Neural cell (in vitro differentiated cells): ENCODE results near the gene IGIP. TPM values are rescaled to one million over a fixed set of nuclear protein-coding genes. Genes with fewer than 3 reads are reported as not detected.

Experiments
- H2AFZ ChIP-seq: fragments of 200-600, 300-800 bp; sonication (generic), shearing (Covaris generic); 2 replicates; pipeline ENCODE4 v1.6.0; 2014; ENCODE audit warnings: low read depth, mild to moderate bottlenecking, antibody characterized with exemption, low read length, moderate library complexity
- H3F3A ChIP-seq: fragments of 200-600 bp; shearing (Covaris generic); 2 replicates; pipeline ENCODE4 v1.6.1; 2016; ENCODE audit warnings: mild to moderate bottlenecking, moderate library complexity, mixed read lengths, antibody characterized with exemption, low read length; ENCODE audit not compliant: insufficient read depth, poor library complexity, severe bottlenecking
- H3K27ac ChIP-seq: fragments of 200-600, 300-800 bp; sonication (generic), shearing (Covaris generic); 2 replicates; pipeline ENCODE4 v1.5.1; 2014; ENCODE audit warnings: mild to moderate bottlenecking, low read length, moderate library complexity
- H3K27me3 ChIP-seq: fragments of 300-800, 200-600 bp; sonication (generic), shearing (Covaris generic); 2 replicates; pipeline ENCODE4 v1.6.0; 2014; ENCODE audit warnings: mild to moderate bottlenecking, low read depth, low read length, moderate library complexity; ENCODE audit not compliant: insufficient read depth
- H3K36me3 ChIP-seq: fragments of 300-800, 200-600 bp; sonication (generic), shearing (Covaris generic); 2 replicates; pipeline ENCODE4 v1.5.1; 2014; ENCODE audit warnings: mild to moderate bottlenecking, antibody characterized with exemption, low read length, moderate library complexity; ENCODE audit not compliant: insufficient read depth
- H3K4me2 ChIP-seq: fragments of 300-800, 200-600 bp; sonication (generic), shearing (Covaris generic); 2 replicates; pipeline ENCODE4 v1.6.0; 2014; ENCODE audit warnings: mild to moderate bottlenecking, low read length
- H3K4me3 ChIP-seq: fragments of 300-800, 200-600 bp; sonication (generic), shearing (Covaris generic); 2 replicates; pipeline ENCODE4 v1.5.1; 2014; ENCODE audit warnings: mild to moderate bottlenecking, low read length, moderate library complexity
- H3K79me2 ChIP-seq: fragments of 200-600 bp; shearing (Covaris generic); replicated peaks from 2 replicates; pipeline ENCODE4 v1.6.0; 2014; ENCODE audit warnings: mild to moderate bottlenecking, low read length, moderate library complexity; ENCODE audit not compliant: insufficient read depth
- H3K9ac ChIP-seq: fragments of 300-800, 200-600 bp; sonication (generic), shearing (Covaris generic); 2 replicates; pipeline ENCODE4 v1.6.1; 2016; ENCODE audit warnings: mild to moderate bottlenecking, low read length, mixed read lengths
- H3K9me2 ChIP-seq: fragments of 200-600 bp; shearing (Covaris generic); 2 replicates; pipeline ENCODE4 v1.6.1; 2016; ENCODE audit warnings: mild to moderate bottlenecking, low read length, mixed read lengths; ENCODE audit not compliant: insufficient read depth
- H3K9me3 ChIP-seq: fragments of 200-600, 300-800 bp; sonication (generic), shearing (Covaris generic); 2 replicates; pipeline ENCODE4 v1.6.1; 2016; ENCODE audit warnings: mild to moderate bottlenecking, mixed run types, low read length, moderate library complexity, mixed read lengths
- H4K20me1 ChIP-seq: fragments of 200-600 bp; shearing (Covaris generic); 2 replicates; pipeline ENCODE4 v1.6.1; 2016; ENCODE audit warnings: mild to moderate bottlenecking, mixed run types; ENCODE audit not compliant: insufficient read depth
- EP300 ChIP-seq: fragments of 450-650 bp; conservative IDR thresholded peaks from 2 replicates; pipeline ENCODE4 v1.6.1; 2014; ENCODE audit warnings: antibody characterized with exemption, mild to moderate bottlenecking, moderate library complexity; ENCODE audit not compliant: poor library complexity, severe bottlenecking
- EZH2 ChIP-seq: fragments of 200-600, 300-800 bp; shearing (Covaris generic), sonication (generic); IDR thresholded peaks from 2 replicates; pipeline ENCODE4 v1.6.1; 2014; ENCODE audit warnings: antibody characterized with exemption, low read length, borderline replicate concordance, mild to moderate bottlenecking; ENCODE audit not compliant: insufficient read depth, poor library complexity, severe bottlenecking
- MXI1 ChIP-seq: fragments of 450-650 bp; conservative IDR thresholded peaks from 2 replicates; pipeline ENCODE4 v1.6.1; 2014; ENCODE audit warnings: antibody characterized with exemption, mild to moderate bottlenecking; ENCODE audit not compliant: poor library complexity, severe bottlenecking
- POLR2AphosphoS5 ChIP-seq: IDR thresholded peaks from 2 replicates; pipeline ENCODE4 v1.6.1; 2012
- RAD21 ChIP-seq: fragments of 450-650 bp; conservative IDR thresholded peaks from 2 replicates; pipeline ENCODE4 v1.6.1; 2014; ENCODE audit warnings: antibody characterized with exemption, mild to moderate bottlenecking, moderate library complexity
- SMC3 ChIP-seq: fragments of 450-650 bp; conservative IDR thresholded peaks from 2 replicates; pipeline ENCODE4 v1.6.1; 2014; ENCODE audit warnings: antibody characterized with exemption, mild to moderate bottlenecking, moderate library complexity; ENCODE audit not compliant: poor library complexity
- TAF1 ChIP-seq: IDR thresholded peaks from 2 replicates; pipeline ENCODE4 v1.6.1; 2012; ENCODE audit warnings: low read depth
- polyA plus RNA-seq: library from polyadenylated mRNA; depleted of rRNA; stranded (reverse); fragments of >200 nt; gene quantifications from 2 replicates; pipeline ENCODE4 v1.2.3, GENCODE V29; 2014
- TF ChIP-seq, protein P1 (sequence below): fragments of 450-650 bp; IDR thresholded peaks from 2 replicates; pipeline ENCODE4 v1.5.1; 2014; ENCODE audit warnings: antibody characterized with exemption, mild to moderate bottlenecking, moderate library complexity; ENCODE audit not compliant: poor library complexity, severe bottlenecking
- TF ChIP-seq, protein P2 (sequence below): IDR thresholded peaks from 2 replicates; pipeline ENCODE4 v1.6.1; 2012; ENCODE audit warnings: borderline replicate concordance

IGIP gene
- polyA plus RNA-seq, 1 donor from 2014 or later: 4.4 TPM

DNA sequence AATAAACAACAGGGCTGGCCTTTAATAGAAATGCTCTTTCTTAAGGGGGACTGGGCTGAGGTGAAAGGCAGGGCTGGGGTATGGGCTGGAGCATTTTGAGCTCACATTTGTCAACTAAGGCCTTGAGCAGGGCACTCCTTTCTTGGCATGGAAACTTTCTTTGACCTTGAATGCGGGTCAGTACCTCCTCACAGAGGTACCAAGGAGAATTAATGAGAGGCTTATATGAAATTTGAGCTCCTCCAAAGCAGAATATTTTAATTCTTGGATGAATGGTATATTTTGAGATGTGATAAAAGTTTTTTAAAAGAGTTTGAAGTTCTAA is 52.3 kb downstream of the IGIP start:
- Histone ChIP-seq H3K79me2 (no peaks in the 10 kb centered on the region), H3K27ac (no peak overlapping the region), H2AFZ (no peak overlapping the region), H3K4me2 (no peak overlapping the region), H3K9me2 (no peaks in the 10 kb centered on the region), H3K4me3 (no peak overlapping the region), H3K36me3 (no peaks in the 10 kb centered on the region), H4K20me1 (no peaks in the 10 kb centered on the region), H3F3A (no peaks in the 10 kb centered on the region), H3K9me3 (no peaks in the 10 kb centered on the region), H3K9ac (no peak overlapping the region), H3K27me3 (no peaks in the 10 kb centered on the region)
- no peak for TF ChIP-seq TAF1
- no peak for TF ChIP-seq RAD21
- TF ChIP-seq SMC3: no peak
- TF ChIP-seq, protein P1, sequence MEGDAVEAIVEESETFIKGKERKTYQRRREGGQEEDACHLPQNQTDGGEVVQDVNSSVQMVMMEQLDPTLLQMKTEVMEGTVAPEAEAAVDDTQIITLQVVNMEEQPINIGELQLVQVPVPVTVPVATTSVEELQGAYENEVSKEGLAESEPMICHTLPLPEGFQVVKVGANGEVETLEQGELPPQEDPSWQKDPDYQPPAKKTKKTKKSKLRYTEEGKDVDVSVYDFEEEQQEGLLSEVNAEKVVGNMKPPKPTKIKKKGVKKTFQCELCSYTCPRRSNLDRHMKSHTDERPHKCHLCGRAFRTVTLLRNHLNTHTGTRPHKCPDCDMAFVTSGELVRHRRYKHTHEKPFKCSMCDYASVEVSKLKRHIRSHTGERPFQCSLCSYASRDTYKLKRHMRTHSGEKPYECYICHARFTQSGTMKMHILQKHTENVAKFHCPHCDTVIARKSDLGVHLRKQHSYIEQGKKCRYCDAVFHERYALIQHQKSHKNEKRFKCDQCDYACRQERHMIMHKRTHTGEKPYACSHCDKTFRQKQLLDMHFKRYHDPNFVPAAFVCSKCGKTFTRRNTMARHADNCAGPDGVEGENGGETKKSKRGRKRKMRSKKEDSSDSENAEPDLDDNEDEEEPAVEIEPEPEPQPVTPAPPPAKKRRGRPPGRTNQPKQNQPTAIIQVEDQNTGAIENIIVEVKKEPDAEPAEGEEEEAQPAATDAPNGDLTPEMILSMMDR: no peak
- TF ChIP-seq EZH2: no peak
- no peak for TF ChIP-seq EP300
- TF ChIP-seq MXI1: no peak

DNA sequence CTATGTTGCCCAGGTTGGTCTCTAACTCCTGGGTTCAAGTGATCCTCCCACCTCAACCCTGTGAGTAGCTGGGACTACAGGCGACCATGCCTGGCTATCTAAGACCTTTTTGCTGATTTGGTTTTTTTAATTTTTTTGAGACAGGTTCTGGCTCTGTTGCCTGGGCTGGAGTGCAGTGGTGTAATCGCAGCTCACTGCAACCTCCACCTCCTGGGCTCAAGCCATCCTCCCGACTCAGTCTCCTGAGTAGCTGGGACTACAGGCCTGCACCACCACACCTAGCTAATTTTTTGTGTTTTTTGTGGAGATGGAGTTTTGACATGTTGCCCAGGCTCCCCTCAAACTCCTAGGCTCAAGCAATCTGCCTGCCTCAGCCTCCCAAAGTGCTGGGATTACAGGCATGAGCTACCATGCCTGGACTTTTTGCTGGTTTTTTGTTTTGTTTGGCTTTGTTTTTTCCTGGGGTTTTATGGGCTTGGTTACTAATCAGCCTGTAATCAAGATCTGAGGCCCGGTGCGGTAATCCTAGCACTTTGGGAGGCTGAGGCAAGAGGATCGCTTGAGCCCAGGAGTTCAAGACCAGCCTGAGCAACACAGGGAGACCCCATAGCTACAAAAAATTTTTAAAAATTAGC is 52.9 kb downstream of the IGIP start:
- Histone ChIP-seq H3K4me3 (no peak overlapping the region), H4K20me1 (no peaks in the 10 kb centered on the region), H3K27me3 (no peaks in the 10 kb centered on the region), H3F3A (no peaks in the 10 kb centered on the region), H3K9ac (no peak overlapping the region), H3K9me3 (no peaks in the 10 kb centered on the region), H3K4me2 (no peak overlapping the region), H3K79me2 (no peaks in the 10 kb centered on the region), H2AFZ (no peak overlapping the region), H3K27ac (no peak overlapping the region), H3K36me3 (no peaks in the 10 kb centered on the region), H3K9me2 (no peaks in the 10 kb centered on the region)
- TF ChIP-seq MXI1 (no peak), RAD21 (no peak), TAF1 (no peak), SMC3 (no peak), POLR2AphosphoS5 (no peak), EP300 (no peak), EZH2 (no peak)
- TF ChIP-seq, protein P1: no peak
- TF ChIP-seq, protein P2, sequence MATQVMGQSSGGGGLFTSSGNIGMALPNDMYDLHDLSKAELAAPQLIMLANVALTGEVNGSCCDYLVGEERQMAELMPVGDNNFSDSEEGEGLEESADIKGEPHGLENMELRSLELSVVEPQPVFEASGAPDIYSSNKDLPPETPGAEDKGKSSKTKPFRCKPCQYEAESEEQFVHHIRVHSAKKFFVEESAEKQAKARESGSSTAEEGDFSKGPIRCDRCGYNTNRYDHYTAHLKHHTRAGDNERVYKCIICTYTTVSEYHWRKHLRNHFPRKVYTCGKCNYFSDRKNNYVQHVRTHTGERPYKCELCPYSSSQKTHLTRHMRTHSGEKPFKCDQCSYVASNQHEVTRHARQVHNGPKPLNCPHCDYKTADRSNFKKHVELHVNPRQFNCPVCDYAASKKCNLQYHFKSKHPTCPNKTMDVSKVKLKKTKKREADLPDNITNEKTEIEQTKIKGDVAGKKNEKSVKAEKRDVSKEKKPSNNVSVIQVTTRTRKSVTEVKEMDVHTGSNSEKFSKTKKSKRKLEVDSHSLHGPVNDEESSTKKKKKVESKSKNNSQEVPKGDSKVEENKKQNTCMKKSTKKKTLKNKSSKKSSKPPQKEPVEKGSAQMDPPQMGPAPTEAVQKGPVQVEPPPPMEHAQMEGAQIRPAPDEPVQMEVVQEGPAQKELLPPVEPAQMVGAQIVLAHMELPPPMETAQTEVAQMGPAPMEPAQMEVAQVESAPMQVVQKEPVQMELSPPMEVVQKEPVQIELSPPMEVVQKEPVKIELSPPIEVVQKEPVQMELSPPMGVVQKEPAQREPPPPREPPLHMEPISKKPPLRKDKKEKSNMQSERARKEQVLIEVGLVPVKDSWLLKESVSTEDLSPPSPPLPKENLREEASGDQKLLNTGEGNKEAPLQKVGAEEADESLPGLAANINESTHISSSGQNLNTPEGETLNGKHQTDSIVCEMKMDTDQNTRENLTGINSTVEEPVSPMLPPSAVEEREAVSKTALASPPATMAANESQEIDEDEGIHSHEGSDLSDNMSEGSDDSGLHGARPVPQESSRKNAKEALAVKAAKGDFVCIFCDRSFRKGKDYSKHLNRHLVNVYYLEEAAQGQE: no peak

Other genes starting within 250 kb of the IGIP start
- gene NRG2, start 82.6 kb upstream of the IGIP start, polyA plus RNA-seq: 5.4 and 5.6 TPM in 2 replicates
- 2.2 and 2.3 TPM in 2 replicates for gene PURA, start 11.8 kb upstream of the IGIP start, polyA plus RNA-seq
- 6.6 and 12.8 TPM in 2 replicates for gene CYSTM1, start 49.3 kb downstream of the IGIP start, polyA plus RNA-seq
- 147 and 159 TPM in 2 replicates for gene PFDN1, start 177.2 kb downstream of the IGIP start, polyA plus RNA-seq
- 6.7 and 9.8 TPM in 2 replicates for gene HBEGF, start 220.7 kb downstream of the IGIP start, polyA plus RNA-seq
- gene SLC4A9, start 234.3 kb downstream of the IGIP start, polyA plus RNA-seq: not detected in 2 replicates